ENCODE data around the gene DEDD2.
"Not testable (repeated sequence)": the region's sequence is repeated elsewhere in the genome, so short reads cannot be mapped to it uniquely, and the experiment has no call there.

The DEDD2 gene, protein sequence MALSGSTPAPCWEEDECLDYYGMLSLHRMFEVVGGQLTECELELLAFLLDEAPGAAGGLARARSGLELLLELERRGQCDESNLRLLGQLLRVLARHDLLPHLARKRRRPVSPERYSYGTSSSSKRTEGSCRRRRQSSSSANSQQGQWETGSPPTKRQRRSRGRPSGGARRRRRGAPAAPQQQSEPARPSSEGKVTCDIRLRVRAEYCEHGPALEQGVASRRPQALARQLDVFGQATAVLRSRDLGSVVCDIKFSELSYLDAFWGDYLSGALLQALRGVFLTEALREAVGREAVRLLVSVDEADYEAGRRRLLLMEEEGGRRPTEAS

DNA sequence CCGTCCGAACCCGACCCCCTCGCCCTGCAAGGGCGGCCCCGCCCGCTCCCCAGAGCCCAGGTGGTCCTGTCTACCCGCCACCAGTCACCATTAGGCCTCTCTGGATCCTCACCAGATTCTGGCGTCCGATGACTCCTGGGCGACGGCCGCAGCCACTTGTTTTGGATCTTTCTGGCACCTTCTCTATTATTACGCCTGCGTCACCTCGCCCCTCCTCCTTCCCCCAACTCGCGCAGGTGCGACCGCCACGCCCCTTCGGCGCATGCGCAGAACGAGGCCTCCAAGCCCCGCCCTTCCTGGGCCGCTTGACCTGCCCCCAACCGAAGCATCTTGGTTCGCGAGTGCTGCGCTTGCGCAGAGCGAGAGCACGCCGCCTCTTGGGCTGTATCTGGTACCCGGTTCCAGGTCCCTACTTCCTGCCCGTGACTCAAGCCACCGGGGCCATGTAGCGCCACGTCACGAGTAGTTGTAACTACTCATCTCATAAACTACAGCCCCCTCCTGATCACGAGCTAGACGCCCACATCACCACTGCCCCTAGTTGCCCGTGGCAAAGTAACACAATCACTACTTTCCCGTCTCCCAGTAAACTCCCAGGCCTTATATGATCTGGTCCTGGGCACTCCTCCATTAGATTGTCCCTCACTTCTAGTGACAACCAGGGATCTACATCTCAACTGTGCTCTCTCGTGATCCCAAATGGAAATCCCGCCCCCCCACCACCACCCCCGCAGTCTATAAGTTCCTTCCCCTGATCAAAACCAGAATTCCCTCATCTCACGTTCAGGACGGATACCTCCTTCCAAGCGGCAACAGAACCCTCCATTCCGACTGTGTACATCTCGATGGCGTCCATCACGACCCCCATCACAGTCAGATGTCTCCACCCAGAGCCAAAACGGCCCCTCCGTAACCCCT lies at the start of gene DEDD2:
Gene DEDD2, minus strand, starts transcription at position 158 of the 918 bp plus-strand sequence. CDS start 670 bp downstream, outside the sequence.
- DNase-seq (ENCODE audit: low spot score), result peak; percentile 100

DNA sequence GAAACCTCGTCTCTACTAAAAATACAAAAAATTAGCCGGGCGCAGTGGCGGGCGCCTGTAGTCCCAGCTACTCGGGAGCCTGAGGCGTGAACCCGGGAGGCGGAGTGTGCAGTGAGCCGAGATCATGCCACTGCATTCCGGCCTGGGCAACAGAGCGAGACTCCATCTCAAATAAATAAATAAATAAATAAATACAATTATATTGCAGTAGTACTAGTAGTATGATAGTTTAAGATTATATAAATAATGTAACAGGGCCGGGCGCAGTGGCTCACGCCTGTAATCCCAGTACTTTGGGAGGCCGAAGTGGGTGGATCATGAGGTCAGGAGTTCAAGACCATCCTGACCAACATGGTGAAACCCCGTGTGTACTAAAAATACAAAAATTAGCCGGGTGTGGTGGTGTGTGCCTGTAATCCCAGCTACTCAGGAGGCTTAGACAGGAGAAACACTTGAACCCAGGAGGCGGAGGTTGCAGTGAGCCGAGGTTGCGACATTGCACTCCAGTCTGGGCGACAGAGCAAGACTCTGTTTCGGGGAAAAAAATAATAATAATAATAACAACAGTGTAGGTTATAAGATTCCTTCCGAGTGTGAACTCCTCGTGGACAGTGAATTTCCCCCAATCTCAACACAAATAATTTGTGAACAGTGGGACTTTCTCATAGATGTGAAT lies 49.6 kb upstream of the DEDD2 start:
- not testable (repeated sequence) for DNase-seq (ENCODE audit: low spot score)

DNA sequence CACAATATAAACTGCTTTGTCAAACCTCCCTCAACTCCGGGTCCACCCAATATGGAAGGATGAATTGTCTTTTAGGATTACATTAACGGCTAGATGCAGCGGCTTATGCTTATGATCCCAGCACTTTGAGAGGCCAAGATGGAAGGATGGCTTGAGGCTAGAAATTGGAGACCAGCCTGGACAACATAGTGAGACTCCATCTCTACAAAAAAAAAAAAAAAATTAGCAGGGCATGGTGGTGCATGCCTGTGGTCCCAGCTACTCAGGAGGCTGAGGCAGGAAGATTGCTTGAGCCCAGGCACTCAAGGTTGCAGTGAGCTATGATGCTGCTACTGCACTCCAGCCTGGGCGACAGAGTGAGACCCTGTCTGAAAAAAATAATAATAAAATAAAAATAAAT lies 48.6 kb upstream of the DEDD2 start:
- not testable (repeated sequence) for DNase-seq (ENCODE audit: low spot score)

DNA sequence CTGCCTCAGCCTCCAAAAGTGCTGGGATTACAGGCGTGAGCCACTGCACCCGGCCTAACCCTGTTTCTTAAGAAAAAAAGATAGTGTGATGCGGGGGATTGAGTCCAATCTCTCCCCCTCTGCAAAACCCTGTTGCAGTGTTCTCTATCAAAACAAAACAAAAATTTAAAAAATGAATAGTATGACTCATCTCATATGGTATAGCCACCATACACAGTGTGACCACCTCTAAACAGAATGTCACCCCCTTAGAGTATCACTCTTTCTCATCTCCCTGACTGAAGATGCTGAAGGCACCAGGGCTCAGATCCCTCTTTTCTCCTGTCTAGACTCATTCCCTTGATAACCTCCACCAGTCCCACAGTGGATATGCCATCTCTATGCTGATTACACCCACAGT lies 44.3 kb upstream of the DEDD2 start:
- DNase-seq (ENCODE audit: low spot score), result no peak

DNA sequence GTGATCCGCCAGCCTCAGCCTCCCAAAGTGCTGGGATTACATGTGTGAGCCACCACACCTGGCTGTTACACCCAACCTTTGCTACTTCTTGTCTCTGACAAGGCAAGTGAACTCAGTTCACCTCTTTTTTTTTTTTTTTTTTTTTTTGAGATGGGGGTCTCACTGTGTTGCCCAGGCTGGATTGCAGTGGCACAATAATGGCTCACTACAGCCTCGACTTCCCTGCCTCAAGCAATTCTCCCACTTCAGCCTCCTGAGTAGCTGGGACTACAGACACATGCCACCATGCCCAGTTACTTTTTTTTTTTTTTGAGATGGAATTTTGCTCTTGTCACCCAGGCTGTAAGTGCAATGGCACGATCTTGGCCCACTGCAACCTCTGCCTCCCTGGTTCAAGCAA lies 40.4 kb upstream of the DEDD2 start:
- DNase-seq (ENCODE audit: low spot score), result not testable (repeated sequence)

DNA sequence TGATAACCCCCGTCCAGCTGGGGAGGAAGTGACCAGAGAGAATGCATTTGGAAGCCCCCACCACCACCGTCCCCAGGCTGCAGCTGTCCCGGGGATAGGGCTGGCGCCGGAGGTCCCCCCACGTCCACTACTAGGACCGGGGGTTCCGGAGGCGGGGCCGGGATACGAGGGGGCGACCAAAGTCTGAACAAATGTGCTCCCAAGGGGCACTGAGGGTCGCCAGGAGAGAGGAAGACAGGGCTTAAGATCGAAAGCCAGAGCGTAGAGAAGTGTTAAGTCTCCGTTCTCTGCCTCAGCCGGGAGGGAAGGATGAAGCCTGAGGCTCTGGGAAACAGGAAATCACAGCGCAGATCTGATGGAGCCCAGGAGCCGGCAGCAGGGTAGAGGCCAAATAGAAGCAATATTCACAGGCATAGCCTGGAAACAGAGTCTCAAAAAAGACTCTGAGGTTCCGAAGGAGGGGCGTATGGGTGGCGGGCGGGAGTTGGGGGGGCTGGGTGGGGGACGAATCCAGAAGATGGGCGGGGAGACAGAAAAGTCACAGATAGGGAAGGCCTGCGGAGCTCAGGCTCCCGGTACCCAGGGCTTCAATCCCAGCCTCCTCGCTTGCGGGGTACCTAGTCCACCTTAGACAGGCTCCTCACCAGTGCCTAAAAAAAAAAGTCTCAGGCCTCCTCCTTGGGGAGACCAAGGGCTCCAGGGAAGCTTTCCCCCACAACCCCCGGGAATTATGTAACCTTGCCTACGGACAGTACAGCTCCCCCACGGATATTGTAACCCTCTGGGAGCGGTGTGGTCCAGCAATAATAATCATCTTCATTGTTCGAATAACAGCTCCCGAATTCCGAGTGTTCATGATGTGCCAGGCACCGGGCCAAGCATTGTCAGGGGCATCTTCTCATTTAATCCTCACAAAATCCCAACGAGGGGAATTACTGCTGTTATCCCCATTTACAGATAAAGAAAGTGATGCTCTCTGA lies 38.6 kb upstream of the DEDD2 start:
- DNase-seq (ENCODE audit: low spot score), result no peak

DNA sequence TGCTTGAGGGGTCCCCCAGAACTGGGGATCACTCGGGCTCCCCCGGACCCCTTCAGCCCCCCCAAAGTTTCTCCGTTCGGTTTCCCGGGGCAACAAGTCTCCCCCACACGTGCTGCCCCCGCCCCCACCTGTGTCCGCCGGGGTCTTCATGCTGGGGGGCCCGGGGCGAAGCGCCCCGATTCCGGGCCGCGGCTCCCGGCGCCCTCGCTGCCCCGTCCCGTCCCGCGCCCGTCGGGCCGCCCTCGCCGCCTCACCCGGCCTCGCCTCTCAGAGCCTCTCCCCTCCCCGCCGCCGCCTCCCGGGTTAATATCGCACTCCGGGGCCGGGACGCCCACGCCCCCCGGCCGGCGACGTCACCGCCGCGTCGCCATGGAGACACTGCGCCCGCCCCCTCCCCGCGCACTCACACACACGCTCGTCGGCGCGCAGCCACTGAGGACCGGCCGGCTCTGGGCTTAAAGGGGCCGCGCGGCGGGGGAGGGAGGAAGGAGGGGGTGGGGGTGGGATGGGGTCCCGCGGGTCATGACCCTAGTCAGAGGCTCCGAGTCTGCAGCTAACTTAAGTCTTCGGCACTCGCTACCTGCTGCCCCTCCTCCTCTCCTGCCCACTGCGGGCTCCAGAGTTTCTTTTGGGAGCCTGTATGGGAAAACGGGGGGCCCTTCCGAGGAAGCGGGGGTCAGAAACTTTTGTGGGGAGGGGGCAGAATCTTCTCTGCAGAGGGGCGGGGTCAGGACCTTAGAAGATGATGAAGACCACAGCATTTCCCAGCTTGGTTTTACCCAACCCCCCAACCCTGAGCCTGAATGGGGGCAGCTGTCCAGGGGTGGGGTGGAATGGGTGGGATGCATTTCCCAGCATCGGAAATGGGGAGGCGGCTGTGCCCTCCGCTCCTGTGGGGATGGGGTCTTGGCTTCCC lies 37.6 kb upstream of the DEDD2 start, which contains the start of gene ERF:
Gene ERF, minus strand, starts transcription at position 279 of the 916 bp plus-strand sequence. Its CDS starts 129 bp downstream, at position 150.
- peak; percentile 93 for DNase-seq (ENCODE audit: low spot score)

DNA sequence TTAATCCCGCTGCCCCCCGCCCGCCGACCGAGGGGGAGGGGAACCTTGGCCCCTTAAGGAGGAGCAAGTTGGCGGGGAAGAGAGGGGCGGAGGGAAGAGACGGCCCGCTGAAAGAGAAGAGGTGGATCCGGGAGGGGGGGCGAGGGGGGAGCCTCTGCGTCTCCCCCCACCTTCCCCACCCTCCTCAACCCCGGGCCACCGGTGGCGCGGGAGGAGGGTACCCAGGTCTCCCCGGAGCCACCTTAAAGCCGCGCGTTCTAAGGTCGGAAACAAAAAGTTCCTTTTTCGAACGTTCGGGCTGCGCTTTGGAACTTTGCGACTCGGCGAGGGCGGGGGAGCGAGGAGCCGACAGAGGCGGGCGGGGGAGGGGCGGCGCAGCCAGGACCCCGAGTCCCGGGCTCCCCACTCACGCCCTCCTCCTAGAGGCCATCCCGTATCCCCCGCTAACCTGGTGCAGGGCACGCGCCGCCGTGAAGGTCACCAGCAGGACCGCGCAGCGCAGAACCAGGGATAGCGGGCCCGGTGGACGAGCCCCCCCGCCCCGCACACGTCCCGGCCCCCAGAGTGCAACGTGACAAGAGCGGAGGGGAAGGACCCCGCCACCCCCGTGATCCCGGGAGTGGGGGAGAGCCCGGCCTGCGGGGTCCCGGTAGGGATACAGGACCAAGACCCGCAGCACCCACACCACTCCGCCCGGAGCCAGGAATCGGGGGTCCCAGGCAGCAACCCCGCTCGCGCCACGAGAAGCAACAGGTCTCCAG lies 36.8 kb upstream of the DEDD2 start:
- peak; percentile 76 for DNase-seq (ENCODE audit: low spot score)

DNA sequence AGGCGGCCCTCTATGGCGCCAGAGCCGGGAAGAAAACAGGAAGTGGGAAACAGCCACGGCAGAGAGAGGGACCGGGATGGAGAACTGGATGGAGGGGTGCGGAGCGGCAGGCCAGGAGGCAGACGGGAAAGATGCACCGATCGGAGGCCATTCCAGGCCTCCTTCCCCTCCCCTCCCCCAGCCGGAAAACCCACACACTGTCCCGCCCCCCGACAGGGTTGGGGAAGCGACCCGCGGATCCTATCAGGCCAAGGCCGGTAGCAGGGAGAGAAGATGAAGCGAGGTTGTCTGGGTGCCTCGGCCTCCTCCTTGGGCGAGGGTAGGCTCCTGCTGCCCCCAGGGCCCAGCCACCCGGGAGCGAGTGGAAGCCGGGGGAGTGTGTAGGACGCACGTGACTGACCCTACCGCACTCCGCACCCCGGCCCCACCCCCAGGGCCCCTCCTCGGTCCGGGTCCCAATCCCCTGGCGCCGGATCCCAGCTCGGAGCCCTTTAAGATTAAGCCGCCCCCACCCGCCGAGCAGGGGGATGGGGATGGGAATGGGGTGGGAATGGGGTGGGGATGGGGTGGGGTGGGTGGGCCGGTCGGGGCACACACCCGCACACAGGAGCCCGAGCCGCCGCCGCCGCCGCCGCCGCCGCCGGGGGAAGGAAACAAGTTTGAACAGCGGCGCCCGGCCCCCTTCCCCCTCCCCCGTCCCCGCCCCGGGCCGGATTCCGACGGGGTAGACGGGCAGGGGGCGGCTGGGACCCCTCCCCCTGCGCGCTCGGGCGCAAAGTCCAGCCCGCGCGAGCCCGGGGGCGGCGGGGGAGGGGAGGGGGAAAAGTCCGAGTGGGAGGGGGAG lies 36.0 kb upstream of the DEDD2 start:
- DNase-seq (ENCODE audit: low spot score), result peak; percentile 31

DNA sequence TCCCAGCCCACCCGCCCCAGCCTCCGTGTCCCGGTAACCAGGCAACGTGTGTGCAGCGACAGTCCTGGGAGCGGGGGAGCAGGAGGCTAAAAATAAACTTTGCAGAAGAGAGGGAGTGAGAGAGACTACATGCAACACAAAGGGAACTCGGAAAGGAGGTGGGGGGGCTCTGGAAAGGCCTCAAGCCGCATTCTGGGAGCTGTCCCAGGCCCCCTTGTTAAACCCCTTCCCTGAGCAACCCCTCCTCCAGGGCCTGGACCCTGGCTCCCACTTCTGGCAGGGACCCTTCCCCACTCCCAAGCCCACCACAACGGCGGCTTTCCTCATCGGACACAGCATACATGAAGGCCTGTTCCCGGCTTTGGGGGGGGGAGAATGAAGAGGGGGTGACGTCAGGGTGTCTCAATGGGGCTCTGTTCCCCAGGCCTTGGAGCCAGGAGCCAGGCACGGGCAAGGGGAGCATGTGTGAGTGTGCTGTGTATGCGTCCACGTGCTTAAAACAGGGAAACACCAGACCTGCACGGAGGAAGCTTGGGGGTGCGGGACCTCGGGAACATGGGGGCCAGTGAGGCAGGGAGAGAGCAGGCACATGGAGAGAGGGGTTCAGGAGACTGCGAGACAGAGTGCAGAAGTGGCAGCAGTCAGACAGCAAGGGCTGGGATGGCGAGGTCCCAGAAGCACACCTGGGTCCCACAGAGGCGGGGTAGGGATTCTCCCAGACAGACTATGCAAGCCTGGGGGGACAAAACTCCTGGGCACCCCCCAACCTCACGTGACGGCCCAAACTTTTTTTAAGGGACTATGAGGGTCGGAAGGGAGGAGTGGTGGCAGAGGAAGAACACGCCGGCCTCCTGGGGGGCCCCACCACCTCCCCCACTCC lies 35.1 kb upstream of the DEDD2 start:
- DNase-seq (ENCODE audit: low spot score), result no peak

DNA sequence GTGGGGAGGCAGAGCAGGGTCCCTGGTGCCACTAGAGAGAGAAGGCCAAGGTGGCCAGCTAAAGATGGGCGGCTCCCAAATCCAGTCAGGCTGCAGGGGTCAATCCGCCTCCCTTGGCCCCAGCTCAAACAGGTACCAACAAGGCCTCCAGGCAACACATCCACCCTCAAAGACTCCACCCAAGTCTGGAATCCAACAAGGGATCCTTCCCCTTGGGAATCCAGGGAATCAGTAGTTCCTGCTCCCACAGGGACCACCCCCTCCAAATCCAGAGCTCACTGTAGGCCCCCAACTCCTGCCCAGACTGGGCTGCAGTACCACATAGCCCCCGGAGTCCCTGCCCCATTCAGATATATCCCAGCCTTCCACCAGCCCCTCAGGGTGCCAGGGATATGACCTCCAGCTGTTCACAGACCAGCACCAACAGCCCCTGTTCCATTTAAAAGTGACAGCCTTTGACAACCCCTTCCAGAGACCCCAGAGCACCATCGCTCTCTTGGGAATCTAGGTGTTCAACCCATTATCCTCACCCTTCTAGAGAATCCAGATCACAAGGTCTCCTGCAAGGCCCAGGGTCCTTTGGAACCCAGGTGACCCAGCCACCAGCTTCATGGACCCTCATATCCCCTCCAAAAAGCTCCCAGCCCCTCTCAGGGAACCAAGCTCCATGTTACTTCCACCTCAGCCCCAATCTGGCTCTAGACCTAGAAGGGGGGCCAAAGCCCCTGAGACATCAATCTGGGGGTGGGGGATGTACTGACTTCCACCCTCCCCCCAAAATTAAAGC lies 34.3 kb upstream of the DEDD2 start:
- no peak for DNase-seq (ENCODE audit: low spot score)

DNA sequence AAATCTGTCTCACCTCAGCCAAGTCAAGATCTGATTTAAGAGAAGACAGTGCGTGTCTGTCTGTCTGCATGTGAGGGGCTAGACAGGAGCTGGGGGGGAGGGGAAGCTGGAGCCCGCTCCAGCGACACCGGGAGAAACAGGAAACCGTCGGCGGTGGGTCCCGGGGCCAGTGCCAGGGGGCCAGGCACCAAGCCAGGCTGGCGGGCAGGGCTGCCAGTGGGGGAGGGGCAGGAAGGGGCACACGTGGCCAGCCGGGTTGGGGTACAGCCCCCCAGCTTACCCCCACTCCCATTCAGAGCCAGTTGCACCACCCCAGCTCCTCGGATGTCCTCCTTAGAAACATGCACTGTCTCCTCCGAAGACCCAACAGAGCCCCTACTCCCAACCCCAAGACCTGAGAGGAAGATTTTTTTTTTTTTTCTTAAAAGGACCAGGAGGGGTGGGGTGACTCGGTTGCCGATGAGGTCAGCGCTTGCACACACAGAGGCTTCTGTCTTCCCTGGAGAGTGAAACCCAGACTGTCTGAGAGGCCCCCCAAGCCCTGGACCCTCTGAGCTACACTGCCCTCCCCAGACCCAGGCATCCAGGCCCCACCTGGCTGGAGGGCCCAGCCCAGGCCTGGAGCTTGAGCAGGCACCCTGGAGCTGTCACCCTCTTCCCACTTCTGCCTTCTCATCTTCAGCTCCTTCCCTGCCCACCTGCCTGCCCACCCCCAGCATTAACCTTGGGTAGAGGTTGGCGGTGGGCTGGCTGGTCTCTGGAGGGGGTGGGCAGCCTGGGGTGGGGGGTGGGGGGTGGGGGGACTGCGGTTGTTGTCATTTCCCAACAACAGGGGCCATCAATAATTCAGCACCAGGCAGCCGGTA lies 33.4 kb upstream of the DEDD2 start:
- no peak for DNase-seq (ENCODE audit: low spot score)

DNA sequence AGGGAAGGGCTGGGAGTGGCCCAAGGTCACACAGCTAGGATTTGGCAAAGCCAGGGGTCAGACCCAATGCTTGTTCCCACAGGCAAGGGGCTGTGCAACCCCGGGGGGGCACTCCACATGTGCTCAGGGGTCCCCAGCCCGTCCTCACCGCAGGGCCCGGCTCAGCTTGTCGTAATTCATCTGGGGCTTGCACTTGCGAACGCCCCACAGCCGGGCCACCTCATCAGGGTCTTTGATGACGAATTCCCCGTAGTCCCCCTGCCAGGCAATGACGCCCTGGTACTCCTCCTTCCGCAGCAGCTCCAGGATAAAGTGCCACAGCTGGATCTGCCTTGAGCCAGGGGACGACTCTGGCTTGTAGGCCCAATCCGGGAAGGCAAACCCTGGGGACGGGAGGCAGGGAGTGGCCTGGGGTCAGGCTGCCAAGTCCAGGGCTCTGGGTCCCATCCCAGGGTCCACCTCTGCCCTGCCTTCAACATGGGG lies 32.7 kb upstream of the DEDD2 start:
- DNase-seq (ENCODE audit: low spot score), result no peak

DNA sequence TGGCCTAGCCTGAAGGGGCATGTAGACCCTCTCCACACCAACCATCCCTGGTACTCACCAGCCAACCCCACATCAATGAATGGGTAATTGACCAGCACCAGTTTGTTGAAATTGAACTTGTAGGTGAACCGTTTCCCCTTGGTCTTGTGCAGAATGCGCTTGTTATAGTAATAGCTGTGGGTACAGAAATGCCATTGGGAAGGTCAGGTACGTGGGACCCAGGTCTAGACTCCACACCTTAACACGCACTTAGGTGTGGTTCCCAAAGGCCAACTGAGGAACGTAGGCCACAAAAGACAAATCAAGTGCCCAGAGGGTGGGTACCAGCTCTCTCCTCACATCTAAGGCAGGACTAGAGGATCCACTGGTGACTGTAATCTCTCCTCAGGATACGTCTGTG lies 32.3 kb upstream of the DEDD2 start:
- DNase-seq (ENCODE audit: low spot score), result no peak

DNA sequence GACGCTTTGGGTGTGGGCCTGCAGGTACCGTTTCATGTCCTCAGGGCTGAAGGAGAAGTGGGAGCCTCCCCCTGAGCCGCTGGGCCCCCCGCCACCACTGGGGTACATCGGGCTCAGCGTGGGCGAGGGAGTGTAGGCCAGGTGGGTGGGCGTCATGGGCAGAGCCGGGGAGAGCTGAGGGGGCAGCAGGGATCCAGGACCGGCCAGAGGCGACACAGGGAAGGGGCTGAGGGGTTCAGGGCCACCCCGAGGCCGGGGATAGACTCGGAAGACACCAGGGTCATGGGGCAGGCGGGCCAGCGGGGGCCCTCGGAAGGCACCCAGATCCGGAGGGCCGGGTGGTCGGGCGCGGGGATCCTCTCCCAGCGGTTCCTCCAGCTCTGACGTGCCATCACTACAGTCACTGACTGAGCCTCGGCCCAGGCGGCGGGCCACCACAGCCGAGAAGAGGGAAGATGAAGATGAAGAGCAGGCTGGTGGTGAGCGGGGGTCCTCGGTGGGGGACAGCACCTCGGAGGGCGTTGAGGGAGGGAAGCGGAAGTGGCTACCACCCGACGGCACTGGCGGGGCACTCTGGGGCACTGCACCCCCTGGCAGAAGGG lies 31.8 kb upstream of the DEDD2 start:
- DNase-seq (ENCODE audit: low spot score), result no peak
